AG09309 (cell line): ENCODE data around the gene WDR43.

Experiments used
- DNase-seq: peaks from one replicate; pipeline ENCODE4 v3.0.0-alpha.2; 2010; ENCODE audit warnings: low read depth
- H3K4me3 ChIP-seq: 2 replicates; pipeline ENCODE4 v1.5.1; 2011; ENCODE audit warnings: mild to moderate bottlenecking, low read depth, low read length, moderate library complexity; ENCODE audit not compliant: control insufficient read depth
- TF ChIP-seq, protein P1 (sequence below): IDR thresholded peaks from 2 replicates; pipeline ENCODE4 v1.5.1; 2011; ENCODE audit warnings: mild to moderate bottlenecking, low read depth, low read length, inconsistent platforms; ENCODE audit not compliant: insufficient read depth, control insufficient read depth; ENCODE audit errors: missing control alignments

The WDR43 gene

DNA sequence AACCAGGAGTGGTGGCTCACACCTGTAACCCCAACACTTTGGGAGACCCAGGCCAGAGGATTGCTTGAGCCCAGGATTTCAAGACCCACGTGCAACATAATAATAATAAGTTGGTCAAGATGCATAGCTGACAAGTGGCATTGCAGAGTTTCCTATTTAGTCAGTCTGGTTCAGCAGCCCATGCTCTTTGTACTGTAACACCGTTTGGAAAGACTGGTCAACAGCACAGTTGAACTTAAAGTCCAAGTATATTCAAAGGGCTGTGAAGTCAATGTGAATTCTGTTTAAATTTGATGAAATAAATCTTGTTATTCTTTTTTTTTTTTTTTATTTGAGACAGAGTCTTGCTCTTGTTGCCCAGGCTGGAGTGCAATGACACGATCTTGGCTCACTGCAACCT lies 22.8 kb upstream of the WDR43 start:
- no peak overlapping the region for H3K4me3 ChIP-seq
- TF ChIP-seq, protein P1, sequence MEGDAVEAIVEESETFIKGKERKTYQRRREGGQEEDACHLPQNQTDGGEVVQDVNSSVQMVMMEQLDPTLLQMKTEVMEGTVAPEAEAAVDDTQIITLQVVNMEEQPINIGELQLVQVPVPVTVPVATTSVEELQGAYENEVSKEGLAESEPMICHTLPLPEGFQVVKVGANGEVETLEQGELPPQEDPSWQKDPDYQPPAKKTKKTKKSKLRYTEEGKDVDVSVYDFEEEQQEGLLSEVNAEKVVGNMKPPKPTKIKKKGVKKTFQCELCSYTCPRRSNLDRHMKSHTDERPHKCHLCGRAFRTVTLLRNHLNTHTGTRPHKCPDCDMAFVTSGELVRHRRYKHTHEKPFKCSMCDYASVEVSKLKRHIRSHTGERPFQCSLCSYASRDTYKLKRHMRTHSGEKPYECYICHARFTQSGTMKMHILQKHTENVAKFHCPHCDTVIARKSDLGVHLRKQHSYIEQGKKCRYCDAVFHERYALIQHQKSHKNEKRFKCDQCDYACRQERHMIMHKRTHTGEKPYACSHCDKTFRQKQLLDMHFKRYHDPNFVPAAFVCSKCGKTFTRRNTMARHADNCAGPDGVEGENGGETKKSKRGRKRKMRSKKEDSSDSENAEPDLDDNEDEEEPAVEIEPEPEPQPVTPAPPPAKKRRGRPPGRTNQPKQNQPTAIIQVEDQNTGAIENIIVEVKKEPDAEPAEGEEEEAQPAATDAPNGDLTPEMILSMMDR: no peak
- DNase-seq: no peak

DNA sequence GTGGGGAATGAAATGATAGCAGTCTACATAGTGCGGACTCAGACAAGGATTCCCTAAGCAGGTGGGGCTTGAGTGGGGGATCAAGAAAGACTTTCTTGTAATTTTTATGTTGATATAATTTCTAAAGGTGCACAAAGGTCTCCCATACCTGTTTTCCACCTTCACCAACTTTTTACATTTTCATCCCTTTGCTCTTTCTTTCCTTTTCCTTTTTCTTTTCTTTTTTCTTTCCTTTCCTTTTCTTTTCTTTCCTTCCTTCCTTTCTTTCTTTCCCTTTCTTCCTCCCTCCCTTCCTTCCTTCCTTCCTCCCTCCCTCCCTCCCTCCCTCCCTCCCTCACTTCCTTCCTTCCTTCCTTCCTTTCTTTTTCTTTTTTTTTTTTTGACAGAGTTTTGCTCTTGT lies 14.3 kb upstream of the WDR43 start:
- DNase-seq: no peak
- TF ChIP-seq, protein P1: no peak
- no peak overlapping the region for H3K4me3 ChIP-seq

DNA sequence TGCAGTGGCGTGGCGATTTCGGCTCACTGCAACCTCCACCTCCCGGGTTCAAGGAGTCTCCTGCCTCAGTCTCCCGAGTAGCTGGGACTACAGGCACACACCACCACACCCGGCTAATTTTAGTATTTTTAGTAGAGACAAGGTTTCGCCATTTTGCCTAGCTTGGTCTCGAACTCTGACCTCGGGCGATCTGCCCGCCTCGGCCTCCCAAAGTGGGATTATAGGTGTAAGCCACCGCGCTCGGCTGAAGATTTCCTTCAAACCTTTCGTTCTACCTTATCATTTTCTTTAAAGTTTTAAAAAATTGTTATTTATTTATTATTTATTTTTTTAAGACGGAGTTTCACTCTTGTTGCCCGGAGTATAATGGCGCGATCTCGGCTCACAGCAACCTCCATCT lies 979 bp upstream of the WDR43 start:
- H3K4me3 ChIP-seq: no peak overlapping the region
- TF ChIP-seq, protein P1: no peak
- no peak for DNase-seq

DNA sequence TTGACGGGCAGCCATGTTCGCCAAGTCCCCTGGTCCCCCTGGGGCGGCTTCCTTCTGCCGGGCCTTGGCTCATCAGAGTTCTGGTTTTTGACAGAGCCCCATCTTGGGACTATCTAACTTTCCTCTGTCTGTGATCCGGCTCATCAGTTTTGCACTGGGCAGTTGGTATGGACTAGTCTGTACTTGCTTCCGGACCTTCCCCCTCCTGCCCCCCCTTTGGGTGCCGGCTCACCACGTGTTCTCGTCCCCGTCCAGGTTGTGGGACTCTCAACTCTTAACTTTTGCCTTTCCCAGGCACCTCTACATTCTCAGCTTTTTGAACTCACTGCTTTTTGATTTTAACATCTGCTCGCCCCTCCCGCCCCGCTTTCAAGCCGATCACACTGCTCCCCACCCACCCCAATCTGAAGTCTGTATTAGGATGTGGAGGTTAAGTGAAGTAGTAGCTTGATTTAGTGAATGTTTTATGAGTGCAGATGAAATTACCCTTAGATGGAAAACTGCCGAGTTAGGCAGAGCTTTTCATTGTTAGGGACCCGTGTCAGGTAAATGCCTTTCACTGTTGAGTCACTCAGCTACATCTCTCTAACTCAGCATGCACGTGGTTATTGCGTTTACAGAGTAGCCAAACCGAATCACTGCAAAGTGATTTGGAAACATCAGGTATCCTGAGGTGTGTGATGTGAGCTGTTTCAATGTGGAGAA lies 874 bp downstream of the WDR43 start:
- peak overlapping the region; percentile 98 for H3K4me3 ChIP-seq
- TF ChIP-seq, protein P1: no peak
- no peak for DNase-seq

DNA sequence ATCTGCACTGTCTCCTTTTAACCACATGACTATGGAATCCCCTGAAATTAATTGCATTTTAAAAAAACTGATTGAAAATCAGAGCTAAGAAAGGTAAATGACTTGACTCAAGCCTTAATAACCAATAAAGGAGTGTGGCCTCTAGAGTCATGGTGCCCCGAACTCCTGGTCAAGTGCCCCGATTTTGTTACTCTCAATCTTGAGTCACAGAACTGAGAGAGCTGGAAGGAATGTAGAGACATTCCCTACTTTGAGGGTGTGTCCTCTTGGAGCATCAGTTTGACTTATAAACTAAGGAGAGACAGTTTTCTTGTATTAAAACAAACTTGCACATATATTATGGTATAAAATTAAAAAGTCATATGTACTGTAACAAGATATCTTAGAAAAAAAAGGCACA lies 2.4 kb downstream of the WDR43 start:
- DNase-seq: no peak
- TF ChIP-seq, protein P1: no peak
- no peak overlapping the region for H3K4me3 ChIP-seq

DNA sequence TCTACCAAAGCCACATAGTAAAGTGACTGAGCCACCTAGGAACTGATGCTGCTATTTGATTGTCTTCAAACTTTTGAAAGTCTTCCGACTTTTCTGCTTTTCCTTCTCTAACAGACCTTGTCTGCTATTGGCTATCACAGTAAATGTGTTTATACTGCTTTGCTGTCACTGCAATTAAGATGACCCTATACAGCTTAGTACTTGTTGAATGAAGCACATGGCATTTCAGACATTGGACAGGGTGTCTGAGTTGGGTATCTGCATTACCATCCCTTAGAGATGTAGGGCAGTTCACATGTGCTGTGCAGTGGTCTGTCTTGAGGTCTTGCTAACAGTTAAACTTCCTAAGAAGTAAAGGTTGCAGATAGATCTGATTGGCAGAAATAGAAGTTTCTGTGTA lies 3.6 kb downstream of the WDR43 start:
- TF ChIP-seq, protein P1: no peak
- no peak for DNase-seq
- no peak overlapping the region for H3K4me3 ChIP-seq
